GM21717 (cell line): ENCODE data around the gene SPATA31D1.
"Not testable (repeated sequence)": the region's sequence is repeated elsewhere in the genome, so short reads cannot be mapped to it uniquely, and the experiment has no call there.

Experiments used
- ATAC-seq: cut with Tn5 transposase; IDR thresholded peaks from one replicate; pipeline ENCODE4 v1.9.1; 2021; ENCODE audit warnings: mild to moderate bottlenecking, moderate library complexity; ENCODE audit not compliant: unreplicated experiment

The SPATA31D1 gene

DNA sequence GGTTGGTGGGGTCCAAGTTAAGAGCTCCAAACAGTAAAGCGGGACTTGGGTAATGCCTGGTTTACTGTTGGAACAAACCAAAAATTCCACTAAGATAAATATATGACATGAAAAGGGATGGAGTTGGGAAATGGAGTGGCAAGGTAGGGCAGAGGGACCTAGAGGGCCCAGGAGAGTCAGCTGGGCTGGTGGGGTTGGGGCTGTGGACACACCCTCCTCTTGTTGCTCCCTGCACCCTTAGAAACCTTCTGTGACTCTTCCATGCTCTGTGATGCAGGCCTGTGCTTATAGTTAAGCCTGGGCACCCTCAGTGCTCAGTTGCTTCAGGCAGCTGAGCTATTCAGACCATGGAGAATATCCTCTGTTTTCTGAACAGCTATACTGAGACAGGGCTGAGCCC, at the start of gene SPATA31D1:
Gene SPATA31D1 (plus strand): TSS at position 301 of the 400 bp plus-strand sequence. CDS start 47 bp downstream, at position 348.
- ATAC-seq, result not testable (repeated sequence)

DNA sequence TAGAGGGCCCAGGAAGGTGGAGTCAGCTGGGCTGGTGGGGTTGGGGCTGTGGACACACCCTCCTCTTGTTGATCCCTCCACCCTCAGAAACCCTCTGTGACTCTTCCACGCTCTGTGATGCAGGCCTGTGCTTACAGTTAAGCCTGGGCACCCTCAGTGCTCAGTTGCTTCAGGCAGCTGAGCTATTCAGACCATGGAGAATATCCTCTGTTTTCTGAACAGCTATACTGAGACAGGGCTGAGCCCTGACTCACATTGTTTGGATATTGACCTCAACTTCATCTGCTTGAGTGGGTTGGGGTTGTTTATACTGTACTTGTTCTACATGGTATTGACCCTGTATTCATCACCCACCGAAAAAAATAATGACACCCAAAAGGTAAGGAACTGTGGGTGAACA, 45.2 kb upstream of the SPATA31D1 start, which contains the start of gene SPATA31D3:
Gene SPATA31D3 (plus strand): TSS at position 108 of the 400 bp plus-strand sequence. CDS start 86 bp downstream, at position 194.
- not testable (repeated sequence) for ATAC-seq

DNA sequence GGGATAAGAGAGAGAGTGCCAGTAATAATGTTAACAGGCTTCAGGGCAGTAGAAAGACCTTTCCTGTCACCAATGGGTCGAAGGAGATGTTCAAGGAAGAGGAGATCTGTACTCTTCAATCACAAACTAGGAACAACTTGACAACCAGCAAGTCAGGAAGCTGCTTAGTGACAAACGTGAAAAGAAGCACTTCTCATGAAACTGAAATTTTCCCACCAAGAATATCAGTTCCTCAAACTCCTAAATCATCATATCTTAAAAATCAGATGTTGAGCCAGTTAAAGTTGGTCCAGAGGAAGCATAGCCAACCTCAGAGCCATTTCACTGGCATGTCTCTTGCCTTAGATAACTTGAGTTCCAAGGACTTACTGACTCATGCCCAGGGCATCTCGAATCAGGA, 39.9 kb upstream of the SPATA31D1 start:
- not testable (repeated sequence) for ATAC-seq

DNA sequence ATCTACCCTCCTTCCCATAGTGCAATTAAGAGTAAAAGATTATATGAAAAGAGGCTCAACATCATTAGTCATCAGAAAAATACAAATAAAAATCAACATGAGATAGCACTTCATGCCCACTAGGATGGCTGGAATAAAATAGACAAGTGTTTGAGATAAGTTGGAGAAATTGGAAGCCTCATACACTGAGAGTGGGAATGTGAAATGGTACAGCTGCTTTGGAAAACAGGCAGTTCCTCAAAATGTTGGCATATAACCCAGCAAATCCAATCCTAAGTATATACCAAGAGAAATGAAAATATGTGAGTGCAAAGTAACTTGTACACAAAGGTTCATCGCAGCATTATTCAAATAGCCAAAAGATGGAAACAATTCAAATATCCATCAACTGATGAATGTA, 35.5 kb upstream of the SPATA31D1 start:
- no peak for ATAC-seq

DNA sequence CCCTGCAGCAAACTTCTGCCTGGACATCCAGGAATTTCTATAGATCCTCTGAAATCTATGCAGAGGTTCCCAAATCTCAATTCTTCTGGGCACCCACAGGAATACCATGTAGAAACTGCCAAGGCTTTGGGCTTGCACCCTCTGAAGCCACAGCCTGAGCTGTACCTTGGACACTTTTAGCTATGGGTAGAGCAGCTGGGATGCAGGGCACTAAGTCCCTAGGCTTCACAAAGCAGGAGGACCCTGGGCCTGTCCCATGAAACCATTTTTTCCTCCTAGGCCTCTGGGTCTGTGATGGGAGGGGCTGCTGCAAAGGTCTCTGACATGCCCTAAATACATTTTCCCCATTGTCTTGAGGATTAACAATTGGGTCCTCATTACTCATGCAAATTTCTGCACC, 32.9 kb upstream of the SPATA31D1 start:
- ATAC-seq, result no peak

DNA sequence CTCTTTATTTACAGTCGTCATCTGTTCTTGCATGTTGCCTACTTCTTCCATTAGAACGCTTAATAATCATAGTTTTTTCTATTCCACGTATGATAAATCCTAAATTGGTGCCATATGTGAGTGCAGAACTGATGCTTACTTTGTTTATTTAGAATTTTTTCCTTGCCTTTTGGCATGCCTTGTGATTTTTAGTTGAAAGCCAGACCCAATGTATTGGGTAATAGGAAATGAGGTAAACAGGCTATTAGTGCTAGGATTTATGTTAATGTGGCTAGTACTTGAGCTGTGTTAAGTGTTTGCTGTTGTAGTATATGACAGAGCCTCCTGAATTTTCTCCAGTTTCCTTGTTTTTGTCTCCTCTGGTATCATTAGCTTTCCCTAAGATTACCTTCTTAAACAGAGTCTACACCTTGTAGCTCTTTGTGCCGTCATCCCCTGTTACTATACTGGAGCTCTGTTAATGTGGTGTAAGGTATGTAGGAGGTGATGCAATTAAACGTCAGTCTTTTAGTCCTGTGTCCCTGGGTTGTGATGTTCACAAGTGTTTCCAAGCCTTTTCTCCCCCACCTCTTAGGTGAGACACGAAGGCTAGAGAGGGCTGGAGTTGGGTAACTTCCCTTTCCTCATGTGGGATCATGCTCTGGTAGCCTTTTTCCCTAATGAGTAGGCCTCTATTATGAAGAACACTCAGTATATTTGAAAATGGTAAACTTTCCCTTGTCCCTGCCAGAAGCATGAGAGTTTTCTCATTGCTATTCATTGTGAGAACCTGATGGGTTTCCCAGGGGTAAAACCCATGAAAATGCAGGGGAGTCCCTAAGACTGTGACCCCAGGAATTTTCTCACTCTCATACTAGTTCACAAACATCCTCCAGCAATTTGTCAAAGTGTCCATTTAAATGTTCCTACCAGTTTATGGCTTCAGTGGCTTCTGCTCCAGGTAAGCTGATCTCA, 24.1 kb upstream of the SPATA31D1 start:
- no peak for ATAC-seq

DNA sequence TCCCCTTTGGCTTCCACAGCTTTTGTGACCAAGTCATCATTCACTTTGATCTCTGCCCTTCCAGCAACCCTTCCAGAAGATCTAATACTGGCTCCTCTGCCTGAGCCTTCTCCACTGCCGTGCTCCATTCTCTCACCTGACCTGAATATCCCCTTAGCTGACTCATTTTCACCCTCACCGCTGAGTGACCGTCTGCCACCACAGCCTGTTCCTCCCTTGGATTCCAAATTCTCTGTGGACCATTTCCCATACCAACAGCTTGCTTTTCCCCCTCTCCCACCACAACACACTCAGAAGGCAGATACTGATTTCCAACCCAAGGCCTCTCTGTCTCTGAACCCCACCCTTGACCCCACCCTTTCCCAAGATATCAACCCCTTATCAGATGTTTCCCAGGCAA, 20.5 kb upstream of the SPATA31D1 start:
- ATAC-seq, result no peak

DNA sequence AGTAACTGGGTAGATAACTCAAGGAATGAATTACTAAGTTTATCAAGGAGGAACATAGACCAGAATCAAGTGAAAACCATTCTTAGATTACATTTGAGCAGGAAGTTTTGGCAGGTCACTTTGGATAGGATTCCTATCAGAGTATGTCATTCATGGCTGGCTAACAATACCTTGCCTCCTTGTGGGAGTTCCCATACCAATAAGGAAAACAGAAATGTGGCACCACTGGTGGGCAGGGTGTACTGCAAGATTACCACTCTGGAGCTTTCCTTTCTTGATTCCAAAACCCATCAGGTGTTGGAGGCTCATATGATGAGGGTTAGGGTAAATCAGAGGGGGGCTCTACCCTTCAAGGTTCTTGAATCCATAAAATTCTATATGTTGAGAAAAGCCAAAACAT, 18.6 kb upstream of the SPATA31D1 start:
- ATAC-seq, result no peak

DNA sequence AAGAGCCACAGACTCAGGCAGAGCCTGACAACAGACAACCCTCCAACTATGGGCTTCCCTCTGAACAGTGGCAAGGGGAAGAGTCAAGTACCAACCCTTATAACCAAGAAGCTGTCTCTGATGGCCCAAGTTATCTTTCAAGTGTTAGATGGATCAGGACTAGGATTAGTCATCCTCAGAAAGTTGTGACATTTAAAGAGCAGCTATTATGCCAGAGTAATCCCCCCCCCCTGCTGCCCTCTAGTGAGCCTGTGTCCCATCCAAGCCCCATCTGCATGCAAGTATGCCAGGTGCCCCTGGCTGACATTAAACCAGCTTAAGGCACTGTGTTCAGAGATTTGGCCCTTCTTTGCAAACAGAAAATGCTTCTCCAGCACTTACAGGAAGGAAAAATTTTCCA, 16.8 kb upstream of the SPATA31D1 start:
- no peak for ATAC-seq

DNA sequence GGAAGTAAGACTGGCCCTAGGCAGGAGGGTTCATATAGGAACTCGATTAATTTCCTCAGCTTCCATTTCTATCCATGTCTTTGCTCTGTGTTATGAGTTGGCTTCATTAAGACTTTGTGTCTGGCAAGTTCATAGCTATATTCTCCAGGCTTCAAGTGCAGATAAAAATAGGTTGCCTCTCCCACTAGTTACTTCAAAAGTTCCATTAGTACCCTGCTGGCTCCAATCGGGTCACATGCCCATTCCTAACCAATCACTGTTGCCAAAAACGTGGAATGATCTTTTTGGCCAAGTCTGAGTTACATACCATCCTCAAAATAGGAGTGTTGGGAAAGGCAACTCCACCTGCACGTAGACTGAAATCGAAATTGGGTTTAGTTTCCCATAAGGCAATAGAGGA, 13.8 kb upstream of the SPATA31D1 start:
- ATAC-seq, result no peak

DNA sequence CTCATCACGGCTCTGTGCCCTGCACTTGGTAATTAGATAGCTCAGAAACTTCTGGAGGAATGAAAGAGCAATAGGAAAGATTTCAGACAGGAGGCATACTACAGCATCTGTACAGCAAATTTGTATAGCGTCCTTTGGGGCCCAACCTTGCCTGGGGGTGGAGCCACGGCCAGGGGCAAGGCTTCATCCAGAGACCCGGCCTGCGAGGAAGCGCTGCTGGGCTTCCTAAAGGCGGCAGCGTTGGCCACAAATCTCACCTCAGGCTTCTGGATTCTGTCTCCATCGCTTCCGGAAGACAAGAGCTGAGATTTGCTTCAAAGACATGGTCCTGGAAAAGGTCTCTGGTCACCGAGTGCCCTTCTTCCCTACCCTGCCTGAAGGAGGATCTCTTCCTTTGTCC, 12.2 kb upstream of the SPATA31D1 start:
- ATAC-seq, result no peak

DNA sequence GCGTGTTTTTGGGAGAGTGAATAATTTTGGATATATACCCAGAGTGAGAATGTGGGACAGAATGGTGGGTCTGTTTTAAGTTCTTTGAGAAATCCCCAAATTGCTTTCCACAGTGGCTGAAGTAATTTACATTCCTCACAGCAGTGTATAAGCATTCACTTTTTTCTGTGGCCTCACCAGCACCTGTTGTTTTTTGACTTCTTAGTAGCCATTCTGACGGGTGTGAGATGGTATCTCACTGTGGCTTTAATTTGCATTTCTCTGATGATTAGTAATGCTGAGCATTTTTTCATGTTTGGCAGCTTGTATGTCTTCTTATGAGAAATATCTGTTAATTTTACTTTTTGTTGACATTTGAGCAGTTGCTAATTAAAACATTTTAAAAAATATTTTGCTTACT, 9.4 kb upstream of the SPATA31D1 start:
- no peak for ATAC-seq

DNA sequence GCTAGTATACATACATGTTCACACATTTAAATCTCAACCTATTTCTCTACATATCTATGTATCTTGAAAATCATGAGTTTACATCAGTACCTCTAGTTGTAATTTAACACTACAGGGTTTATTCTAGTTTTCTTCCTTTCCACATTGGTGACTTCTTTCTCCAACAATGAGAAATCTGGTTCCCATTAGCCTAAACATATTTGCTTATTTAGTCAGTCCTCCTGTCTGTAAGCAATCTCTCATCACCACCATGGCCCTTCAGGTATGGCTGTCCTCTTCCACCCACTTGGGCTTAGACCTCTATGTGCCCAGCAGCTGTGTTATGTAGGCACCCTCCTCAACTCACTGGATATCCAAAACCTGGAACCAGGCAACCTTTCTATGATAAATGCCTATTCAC, 8.0 kb upstream of the SPATA31D1 start:
- no peak for ATAC-seq

DNA sequence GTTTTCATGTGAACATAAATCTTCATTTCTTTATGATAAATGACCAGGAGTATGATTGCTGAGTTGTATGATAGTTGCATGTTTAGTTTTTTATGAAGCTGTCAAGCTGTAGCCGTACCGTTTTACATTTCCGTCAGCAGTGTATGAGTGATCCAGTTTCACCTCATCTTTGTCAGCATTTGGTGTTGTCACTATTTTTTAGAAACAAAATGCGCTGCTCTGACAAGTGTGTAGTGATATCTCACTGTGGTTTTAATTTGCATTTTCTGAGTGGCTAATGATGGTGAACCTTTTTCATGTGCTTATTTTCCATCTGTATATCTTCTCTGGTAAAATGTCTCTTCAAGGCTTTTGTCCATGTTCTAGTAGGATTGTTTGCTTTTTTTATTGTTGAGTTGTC, 6.7 kb upstream of the SPATA31D1 start:
- ATAC-seq, result no peak

DNA sequence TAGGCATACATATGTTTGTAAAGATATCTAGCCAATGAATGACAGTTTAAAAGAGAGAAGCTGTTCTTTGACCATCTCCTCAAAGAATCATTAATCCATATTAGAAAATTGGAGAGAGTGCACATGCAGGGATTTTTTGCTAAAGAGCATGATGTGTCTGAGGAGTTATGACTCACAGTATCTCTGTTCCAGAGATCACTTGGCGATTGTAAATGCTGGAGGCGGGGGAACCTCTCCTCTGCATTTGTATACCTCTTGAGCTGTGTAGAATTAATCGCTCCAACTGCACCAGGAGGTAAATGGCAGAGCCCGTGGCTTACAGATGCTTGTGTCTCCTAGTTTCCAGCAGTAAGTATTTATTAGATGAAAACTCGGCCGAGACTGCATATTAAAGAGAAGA, 3.6 kb upstream of the SPATA31D1 start:
- no peak for ATAC-seq

DNA sequence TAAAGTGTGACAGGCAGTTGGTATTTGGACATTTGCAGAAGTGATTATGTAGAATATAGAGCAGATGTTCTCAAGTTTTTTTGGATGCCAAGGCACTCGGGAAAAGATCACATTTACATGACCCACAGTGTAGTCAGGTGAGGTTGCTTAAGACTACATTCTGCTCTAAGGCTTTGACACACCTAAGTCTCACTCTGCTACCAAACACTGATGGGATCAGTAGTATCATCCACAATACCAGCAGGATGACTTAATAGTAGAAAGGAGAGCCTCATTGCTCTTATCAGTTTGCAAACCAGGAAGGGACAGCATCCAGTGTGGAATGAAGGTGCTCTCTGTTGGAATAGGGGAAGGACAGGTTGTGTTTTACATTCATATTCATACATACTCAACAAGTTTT, 2.5 kb upstream of the SPATA31D1 start:
- ATAC-seq, result no peak

DNA sequence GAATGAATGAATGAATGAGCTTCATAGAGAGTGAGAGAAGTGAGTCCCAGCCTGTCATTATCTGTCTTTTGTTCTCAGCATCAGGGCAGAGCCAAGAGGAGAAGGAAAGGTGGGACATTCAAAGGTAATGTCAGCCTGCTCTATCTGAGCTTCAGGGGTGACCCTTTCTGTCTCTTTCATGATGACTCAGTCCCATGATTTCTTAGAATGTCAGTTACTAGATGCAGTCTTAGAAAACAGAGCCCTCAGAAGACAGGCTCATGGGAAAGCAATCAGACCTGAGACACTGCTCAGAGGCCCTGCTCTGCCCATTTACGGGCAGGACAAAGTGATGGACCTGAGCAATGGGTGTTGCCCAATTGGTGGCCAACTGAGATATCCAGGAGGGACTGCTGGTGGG, 1.1 kb downstream of the SPATA31D1 start:
- no peak for ATAC-seq

DNA sequence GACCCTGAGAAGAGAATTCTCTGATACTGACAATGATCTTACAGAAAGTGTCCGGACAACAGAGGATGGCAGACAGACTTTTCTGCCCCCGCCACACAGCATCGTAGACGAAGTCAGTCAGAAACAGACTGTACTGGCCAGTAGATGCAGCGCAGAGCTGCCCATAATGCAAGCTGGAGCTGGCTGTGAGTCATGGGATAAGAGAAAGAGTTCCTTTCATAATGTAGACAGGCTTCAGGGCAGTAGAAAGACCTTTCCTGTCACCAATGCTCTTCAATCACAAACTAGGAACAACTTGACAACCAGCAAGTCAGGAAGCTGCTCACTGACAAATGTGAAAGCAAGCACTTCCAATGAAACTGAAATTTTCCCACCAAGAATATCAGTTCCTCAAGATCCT, 5.1 kb downstream of the SPATA31D1 start:
- ATAC-seq, result no peak

DNA sequence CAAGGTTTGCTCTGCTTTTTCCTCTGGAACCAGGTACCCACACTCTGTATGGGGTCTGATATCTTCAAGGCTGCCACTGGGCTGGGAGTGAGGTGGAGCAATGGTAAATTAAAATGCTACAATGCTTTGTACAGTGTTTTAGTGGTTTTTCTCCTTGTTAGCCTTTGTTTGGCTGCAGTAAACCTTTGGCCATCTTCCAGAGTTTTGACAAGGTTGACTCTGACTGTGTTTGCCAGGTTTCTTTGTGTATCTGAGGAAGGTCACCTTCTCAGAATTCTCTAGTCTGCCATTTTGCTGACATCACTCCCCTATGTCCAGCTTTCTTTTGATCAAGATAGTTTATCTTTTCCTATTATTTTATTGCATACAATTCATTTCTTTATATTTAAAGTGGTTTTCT, 11.2 kb downstream of the SPATA31D1 start:
- no peak for ATAC-seq

DNA sequence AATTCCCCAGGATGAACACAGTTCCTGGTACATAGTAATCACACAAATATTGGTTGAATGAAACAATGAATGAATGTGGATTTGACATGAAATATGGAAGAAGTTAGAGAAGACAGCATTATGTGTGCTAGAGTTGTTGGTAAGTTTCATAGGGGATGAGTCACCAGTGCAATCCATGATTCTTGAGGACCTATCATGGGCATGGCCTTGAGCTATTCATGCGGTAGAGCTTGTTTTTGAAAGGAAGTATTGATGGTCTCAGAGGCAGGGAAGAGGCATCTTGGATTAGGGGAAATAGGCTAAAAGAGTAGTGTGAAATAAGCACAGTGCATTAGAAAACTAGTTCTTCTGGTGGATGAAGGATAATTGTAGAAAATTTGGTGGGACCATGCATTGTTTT, 22.1 kb downstream of the SPATA31D1 start:
- ATAC-seq, result no peak

DNA sequence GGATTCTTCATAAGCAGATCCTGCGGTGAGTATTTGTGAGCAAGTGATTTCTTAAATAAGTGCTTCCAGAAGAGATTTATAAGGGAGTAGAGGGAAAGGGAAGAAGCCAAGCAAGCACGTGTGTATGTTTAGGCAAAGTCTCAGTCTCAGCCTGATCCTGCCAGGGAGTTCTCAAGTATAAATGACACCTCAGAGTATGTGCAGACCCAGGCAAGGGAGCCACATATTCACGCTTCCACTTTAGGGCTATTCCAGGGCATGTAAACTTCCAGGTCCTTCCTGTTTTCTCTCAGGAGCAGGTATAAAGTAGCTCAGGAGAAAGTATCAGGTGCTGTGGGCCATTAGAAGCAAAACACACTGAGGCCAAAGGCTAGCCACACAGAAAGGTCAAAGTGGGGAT, 22.6 kb downstream of the SPATA31D1 start:
- no peak for ATAC-seq

DNA sequence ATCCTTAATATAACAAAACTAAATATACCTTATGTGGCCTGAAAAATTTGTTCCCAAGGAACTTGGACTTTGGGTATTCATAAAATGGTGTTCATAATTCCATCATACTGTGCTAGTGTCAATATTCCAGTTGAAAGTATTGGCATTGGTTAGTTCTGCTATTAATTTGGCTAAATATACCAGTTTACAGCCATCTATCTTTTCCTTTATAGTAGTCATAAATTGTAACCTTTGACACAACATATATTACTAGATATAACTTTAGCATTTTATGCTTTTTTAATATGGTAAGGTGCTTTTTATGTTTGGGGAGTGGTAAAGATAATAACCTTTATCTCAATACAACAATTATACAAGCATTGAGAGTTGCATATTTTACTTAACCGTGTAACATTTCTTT, 23.7 kb downstream of the SPATA31D1 start:
- ATAC-seq, result no peak

DNA sequence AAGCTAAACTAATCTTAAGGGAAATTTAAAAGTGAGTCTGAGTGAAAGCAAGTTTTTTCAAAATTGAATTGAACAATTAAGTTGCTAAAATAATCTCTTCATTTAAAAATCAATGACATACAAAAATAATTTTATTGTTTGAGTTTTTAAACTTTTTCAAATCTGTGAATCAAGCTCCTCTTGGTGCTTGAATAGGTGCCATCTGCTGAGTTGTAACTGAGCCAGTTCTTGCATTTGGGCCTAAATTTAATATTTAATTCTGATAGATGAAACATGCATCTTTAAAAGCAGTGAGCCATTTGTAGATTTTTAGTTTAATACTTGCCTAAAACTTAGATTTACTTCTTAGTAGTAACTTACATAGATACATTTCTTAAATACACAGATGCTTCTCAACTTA, 31.8 kb downstream of the SPATA31D1 start:
- no peak for ATAC-seq
